K562 (cell line): ENCODE data around the gene GLMN. TPM values are rescaled to one million over a fixed set of nuclear protein-coding genes. Genes with fewer than 3 reads are reported as not detected.
A peak's percentile ranks its signal among the peaks of the same experiment; 100 is the strongest.

Experiments
- CGGBP1 ChIP-seq: fragments of 250-450 bp; sonication (Bioruptor Pico); IDR thresholded peaks from 2 replicates; pipeline ENCODE4 v1.9.0; 2021; ENCODE audit warnings: mild to moderate bottlenecking
- E2F4 ChIP-seq: sonication (generic); formaldehyde crosslinking; IDR thresholded peaks from 2 replicates; pipeline ENCODE4 v1.8.0; 2022; ENCODE audit warnings: mild to moderate bottlenecking, low read depth, missing genetic modification reagents
- HNRNPH1 ChIP-seq: fragments of 200-400 bp; formaldehyde crosslinking; optimal IDR thresholded peaks from 2 replicates; pipeline ENCODE3; 2017; ENCODE audit warnings: low read depth, mild to moderate bottlenecking, low read length, moderate library complexity
- HSF4 ChIP-seq: fragments of 250-450 bp; sonication (Bioruptor Pico); IDR thresholded peaks from 2 replicates; pipeline ENCODE4 v2.1.2; 2022; ENCODE audit warnings: mild to moderate bottlenecking, moderate library complexity, borderline replicate concordance
- MEIS2 ChIP-seq: fragments of 450-650 bp; IDR thresholded peaks from 2 replicates; pipeline ENCODE4 v1.6.1; 2014; ENCODE audit warnings: mild to moderate bottlenecking; ENCODE audit not compliant: partially characterized antibody
- NFIC ChIP-seq: fragments of 450-650 bp; IDR thresholded peaks from 2 replicates; pipeline ENCODE4 v1.6.1; 2017; ENCODE audit warnings: mild to moderate bottlenecking, inconsistent platforms
- OTX1 ChIP-seq: fragments of 450-650 bp; formaldehyde crosslinking; IDR thresholded peaks from 2 replicates; pipeline ENCODE4 v1.4.0; 2022; ENCODE audit warnings: mild to moderate bottlenecking
- SAP30 ChIP-seq: fragments of 200-600 bp; sonication (generic); IDR thresholded peaks from 2 replicates; pipeline ENCODE4 v1.6.1; 2012; ENCODE audit warnings: borderline replicate concordance, low read depth, mild to moderate bottlenecking, moderate library complexity, low read length, control low read depth, inconsistent platforms; ENCODE audit not compliant: insufficient read depth, poor library complexity, severe bottlenecking
- SMAD3 ChIP-seq: fragments of 450-650 bp; formaldehyde crosslinking; conservative IDR thresholded peaks from 2 replicates; pipeline ENCODE4 v1.4.0; 2020; ENCODE audit warnings: mild to moderate bottlenecking
- U2AF1 ChIP-seq: fragments of 200-400 bp; formaldehyde crosslinking; optimal IDR thresholded peaks from 2 replicates; pipeline ENCODE3; 2017; ENCODE audit warnings: mild to moderate bottlenecking, low read depth, low read length, moderate library complexity
- ZFP36 ChIP-seq: fragments of 150-350 bp; IDR thresholded peaks from 2 replicates; pipeline ENCODE4 v1.6.1; 2018; ENCODE audit warnings: low read length, low read depth; ENCODE audit not compliant: partially characterized antibody
- ZNF311 ChIP-seq: fragments of 250-450 bp; sonication (Bioruptor Pico); IDR thresholded peaks from 2 replicates; pipeline ENCODE4 v1.4.0; 2020; ENCODE audit warnings: mild to moderate bottlenecking, moderate library complexity
- ZNF436 ChIP-seq: fragments of 250-450, 450-650 bp; sonication (Bioruptor Pico); formaldehyde crosslinking; IDR thresholded peaks from 2 replicates; pipeline ENCODE4 v1.7.0; 2020; ENCODE audit warnings: mild to moderate bottlenecking
- polyA plus RNA-seq, 8 experiments: library from polyadenylated mRNA; depleted of rRNA in 4 of 8; stranded (reverse) in 5 of 8; unstranded in 3 of 8; fragments of >200 nt; fragmentation: Nextera tagmentation in 2 of 8; fragmentation: Illumina TruSeq in 1 of 8; extraction: Ambion mirVana in 2 of 8; extraction: Trizol in 1 of 8; gene quantifications; 2 replicates each; pipeline versions ENCODE4 v1.2.1 to v1.2.3, GENCODE V29; 2011 to 2014; ENCODE audit warnings: inconsistent platforms in 1 of 8, missing spikeins in 1 of 8
- total RNA-seq, 7 experiments: library from RNA; depleted of rRNA in 6 of 7; stranded (reverse); fragments of >200 nt in 6 of 7; fragmentation: Illumina TruSeq in 2 of 7; extraction: Trizol in 2 of 7; gene quantifications; 2 replicates each; pipeline versions ENCODE4 v1.2.1 to v1.2.3, GENCODE V29; 2011 to 2021; ENCODE audit warnings: low replicate concordance in 1 of 7
- TF ChIP-seq, protein P1 (sequence below): sonication (generic); formaldehyde crosslinking; IDR thresholded peaks from 2 replicates; pipeline ENCODE4 v1.8.1; 2023; ENCODE audit warnings: mild to moderate bottlenecking, missing genetic modification reagents, moderate library complexity
- TF ChIP-seq, protein P2 (sequence below), 2 experiments: fragments of 450-650 bp; formaldehyde crosslinking in 1 of 2; IDR thresholded peaks; 2 replicates each; pipeline versions ENCODE4 v1.4.0 to v1.6.1; 2014 to 2020; ENCODE audit warnings: mild to moderate bottlenecking in 2 of 2, borderline replicate concordance in 1 of 2, low read depth in 1 of 2

GLMN gene
- total and polyA plus RNA-seq, 9 of the 15 experiments (the other 6 are each of a cell fraction or from before 2014, with no cell fraction given), result 13.0 to 24.8 (median 19.0) TPM

DNA sequence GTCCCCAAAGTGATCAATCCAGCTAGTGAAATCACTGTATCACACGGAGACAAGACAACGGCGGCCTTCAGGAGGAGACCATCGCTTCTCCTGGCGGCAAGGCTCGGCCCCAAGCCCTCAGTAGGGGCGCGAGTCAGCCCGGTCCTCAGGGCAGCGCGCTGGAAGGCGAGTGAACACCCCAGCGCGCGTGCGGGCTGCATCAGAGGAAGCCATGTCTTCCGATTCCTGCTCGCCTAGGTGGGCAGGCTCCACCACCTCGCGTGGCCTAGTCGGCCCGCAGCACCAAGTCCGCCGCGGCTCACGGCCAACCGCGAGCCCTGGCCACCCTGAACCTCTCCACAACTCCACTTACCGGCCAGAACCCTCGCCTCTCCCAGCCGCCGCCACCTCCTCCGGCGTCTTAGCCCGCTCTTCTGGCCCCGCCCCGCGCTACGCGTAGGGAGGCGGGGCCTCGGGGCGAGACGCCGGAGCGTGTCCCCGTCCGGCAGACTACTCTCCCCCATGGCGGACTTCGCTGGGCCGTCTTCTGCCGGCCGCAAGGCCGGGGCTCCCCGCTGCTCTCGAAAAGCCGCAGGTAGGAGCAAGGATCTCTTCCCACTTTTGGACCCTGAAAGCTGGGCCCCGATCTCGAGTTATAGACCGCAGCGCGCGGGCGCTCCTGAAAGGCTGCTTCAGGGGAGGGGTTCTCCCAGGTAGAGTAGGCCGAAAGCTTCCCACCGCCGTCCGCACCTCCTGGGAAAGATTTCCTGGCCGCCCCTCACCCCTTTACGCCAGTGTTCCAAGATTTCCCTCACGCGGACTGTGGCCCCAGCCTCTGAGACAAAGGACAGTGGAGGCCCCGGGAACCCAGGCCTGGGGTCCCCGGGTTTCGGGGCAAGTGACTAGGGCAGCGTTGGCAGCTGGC is at the start of gene GLMN, which contains the start of gene RPAP2 (continued):
- TF ChIP-seq, protein P1, sequence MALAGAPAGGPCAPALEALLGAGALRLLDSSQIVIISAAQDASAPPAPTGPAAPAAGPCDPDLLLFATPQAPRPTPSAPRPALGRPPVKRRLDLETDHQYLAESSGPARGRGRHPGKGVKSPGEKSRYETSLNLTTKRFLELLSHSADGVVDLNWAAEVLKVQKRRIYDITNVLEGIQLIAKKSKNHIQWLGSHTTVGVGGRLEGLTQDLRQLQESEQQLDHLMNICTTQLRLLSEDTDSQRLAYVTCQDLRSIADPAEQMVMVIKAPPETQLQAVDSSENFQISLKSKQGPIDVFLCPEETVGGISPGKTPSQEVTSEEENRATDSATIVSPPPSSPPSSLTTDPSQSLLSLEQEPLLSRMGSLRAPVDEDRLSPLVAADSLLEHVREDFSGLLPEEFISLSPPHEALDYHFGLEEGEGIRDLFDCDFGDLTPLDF (CRISPR knock-in tag), result 0 out of 2 replicates have a peak, but pooled peaks have one; percentile 49
- TF ChIP-seq NFIC (peak; percentile 50; the same call in 1 of the 2 replicates), MEIS2 (no peak), ZNF436 (CRISPR knock-in tag) (no peak), HSF4 (CRISPR knock-in tag) (no peak), E2F4 (no peak), CGGBP1 (CRISPR knock-in tag) (no peak), HNRNPH1 (no peak), ZNF311 (CRISPR knock-in tag) (no peak), ZFP36 (peak; percentile 6), SMAD3 (CRISPR knock-in tag) (no peak), U2AF1 (peak; percentile 76), OTX1 (CRISPR knock-in tag) (no peak), SAP30 (peak; percentile 67)
- TF ChIP-seq, protein P2, sequence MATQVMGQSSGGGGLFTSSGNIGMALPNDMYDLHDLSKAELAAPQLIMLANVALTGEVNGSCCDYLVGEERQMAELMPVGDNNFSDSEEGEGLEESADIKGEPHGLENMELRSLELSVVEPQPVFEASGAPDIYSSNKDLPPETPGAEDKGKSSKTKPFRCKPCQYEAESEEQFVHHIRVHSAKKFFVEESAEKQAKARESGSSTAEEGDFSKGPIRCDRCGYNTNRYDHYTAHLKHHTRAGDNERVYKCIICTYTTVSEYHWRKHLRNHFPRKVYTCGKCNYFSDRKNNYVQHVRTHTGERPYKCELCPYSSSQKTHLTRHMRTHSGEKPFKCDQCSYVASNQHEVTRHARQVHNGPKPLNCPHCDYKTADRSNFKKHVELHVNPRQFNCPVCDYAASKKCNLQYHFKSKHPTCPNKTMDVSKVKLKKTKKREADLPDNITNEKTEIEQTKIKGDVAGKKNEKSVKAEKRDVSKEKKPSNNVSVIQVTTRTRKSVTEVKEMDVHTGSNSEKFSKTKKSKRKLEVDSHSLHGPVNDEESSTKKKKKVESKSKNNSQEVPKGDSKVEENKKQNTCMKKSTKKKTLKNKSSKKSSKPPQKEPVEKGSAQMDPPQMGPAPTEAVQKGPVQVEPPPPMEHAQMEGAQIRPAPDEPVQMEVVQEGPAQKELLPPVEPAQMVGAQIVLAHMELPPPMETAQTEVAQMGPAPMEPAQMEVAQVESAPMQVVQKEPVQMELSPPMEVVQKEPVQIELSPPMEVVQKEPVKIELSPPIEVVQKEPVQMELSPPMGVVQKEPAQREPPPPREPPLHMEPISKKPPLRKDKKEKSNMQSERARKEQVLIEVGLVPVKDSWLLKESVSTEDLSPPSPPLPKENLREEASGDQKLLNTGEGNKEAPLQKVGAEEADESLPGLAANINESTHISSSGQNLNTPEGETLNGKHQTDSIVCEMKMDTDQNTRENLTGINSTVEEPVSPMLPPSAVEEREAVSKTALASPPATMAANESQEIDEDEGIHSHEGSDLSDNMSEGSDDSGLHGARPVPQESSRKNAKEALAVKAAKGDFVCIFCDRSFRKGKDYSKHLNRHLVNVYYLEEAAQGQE (IDR thresholded peaks at IDR 0.05; ENCODE audit: borderline replicate concordance), result no peak
- TF ChIP-seq, protein P2 (CRISPR knock-in tag; IDR thresholded peaks at IDR 0.05; ENCODE audit: low read depth), result no peak
